DND-41 (cell line): Measurements from ENCODE around the gene ATP6V1C2.

Experiments used
- ATAC-seq: fragments of 200-7000 bp; cut with Tn5 transposase; 3 replicates; pipeline ENCODE4 v1.9.1; 2021; ENCODE audit warnings: low read depth; ENCODE audit not compliant: insufficient read depth
- DNase-seq: peaks from one replicate; pipeline ENCODE4 v3.0.0-alpha.2; 2020
- H2AFZ ChIP-seq: 2 replicates; pipeline ENCODE4 v1.6.0; 2012; ENCODE audit warnings: low read depth, low read length
- H3K27ac ChIP-seq: 2 replicates; pipeline ENCODE4 v1.5.1; 2012; ENCODE audit warnings: low read length, inconsistent platforms
- H3K27me3 ChIP-seq: fragments of 200-600 bp; sonication (generic); 2 replicates; pipeline ENCODE4 v1.6.0; 2012; ENCODE audit warnings: low read length, mild to moderate bottlenecking, inconsistent platforms; ENCODE audit not compliant: insufficient read depth, poor library complexity
- H3K36me3 ChIP-seq: 2 replicates; pipeline ENCODE4 v1.5.1; 2012; ENCODE audit warnings: low read length, inconsistent platforms; ENCODE audit not compliant: insufficient read depth
- H3K4me1 ChIP-seq: 2 replicates; pipeline ENCODE4 v1.5.1; 2012; ENCODE audit warnings: mild to moderate bottlenecking, low read length; ENCODE audit not compliant: insufficient read depth
- H3K4me2 ChIP-seq: 2 replicates; pipeline ENCODE4 v1.6.0; 2012; ENCODE audit warnings: mild to moderate bottlenecking, moderate library complexity, low read length, inconsistent platforms; ENCODE audit not compliant: insufficient read depth
- H3K4me3 ChIP-seq, 2 experiments: fragments of 200-600 bp in 1 of 2; shearing (Covaris generic) in 1 of 2; 2 replicates each; pipeline ENCODE4 v1.5.1; 2012 to 2016; ENCODE audit warnings: inconsistent platforms in 2 of 2, low read length in 2 of 2, mild to moderate bottlenecking in 2 of 2, low read depth in 1 of 2, moderate library complexity in 1 of 2
- H3K79me2 ChIP-seq: 2 replicates; pipeline ENCODE4 v1.6.0; 2012; ENCODE audit warnings: low read length, inconsistent platforms; ENCODE audit not compliant: insufficient read depth
- H3K9ac ChIP-seq: 2 replicates; pipeline ENCODE4 v1.6.0; 2012; ENCODE audit warnings: low read depth, mild to moderate bottlenecking, inconsistent platforms, low read length, moderate library complexity
- H3K9me3 ChIP-seq: 2 replicates; pipeline ENCODE4 v1.5.1; 2012; ENCODE audit warnings: low read length, moderate library complexity, mild to moderate bottlenecking, inconsistent platforms; ENCODE audit not compliant: insufficient read depth, severe bottlenecking
- H4K20me1 ChIP-seq: 2 replicates; pipeline ENCODE4 v1.6.0; 2012; ENCODE audit warnings: low read length; ENCODE audit not compliant: insufficient read depth
- CTCF ChIP-seq: IDR thresholded peaks from 2 replicates; pipeline ENCODE4 v1.5.1; 2012; ENCODE audit warnings: borderline replicate concordance, low read length, moderate library complexity, mild to moderate bottlenecking; ENCODE audit not compliant: poor library complexity, severe bottlenecking; ENCODE audit errors: extremely low read depth
- EZH2 ChIP-seq: IDR thresholded peaks from 3 replicates; pipeline ENCODE4 v1.6.1; 2012; ENCODE audit warnings: borderline replicate concordance, low read depth, mild to moderate bottlenecking, moderate library complexity, low read length, inconsistent platforms; ENCODE audit not compliant: severe bottlenecking

The ATP6V1C2 gene

GRCh38 chr2:10709290-10709939 is 12.0 kb upstream of the ATP6V1C2 start:
- Histone ChIP-seq H3K4me2 (no peak overlapping the region), H3K36me3 (no peaks in the 10 kb centered on the region), H3K9me3 (no peaks in the 10 kb centered on the region), H3K4me3 (no peak overlapping the region), H3K4me1 (peaks cover 9% of the 10 kb centered on the region), H3K9ac (no peak overlapping the region), H2AFZ (no peak overlapping the region), H3K79me2 (no peaks in the 10 kb centered on the region), H3K27ac (no peak overlapping the region), H3K27me3 (peaks cover 10% of the 10 kb centered on the region), H4K20me1 (no peaks in the 10 kb centered on the region)
- DNase-seq (no peak), ATAC-seq (no peak)
- TF ChIP-seq EZH2 (no peak), CTCF (peak; percentile 22)

- TF ChIP-seq CTCF: no peak
- TF ChIP-seq EZH2: no peak
These were observed 9.1 kb upstream of the ATP6V1C2 start for GRCh38 chr2:10712185-10712809.

GRCh38 chr2:10716581-10716980 is 4.8 kb upstream of the ATP6V1C2 start:
- Histone ChIP-seq H3K27ac (no peak overlapping the region), H2AFZ (no peak overlapping the region), H3K36me3 (no peaks in the 10 kb centered on the region), H3K4me2 (no peak overlapping the region), H3K9ac (no peak overlapping the region), H3K4me1 (peaks cover 9% of the 10 kb centered on the region), H3K4me3 (no peak overlapping the region), H3K79me2 (no peaks in the 10 kb centered on the region), H4K20me1 (no peaks in the 10 kb centered on the region), H3K27me3 (peaks cover 6% of the 10 kb centered on the region), H3K9me3 (no peaks in the 10 kb centered on the region)
- no peak for DNase-seq
- TF ChIP-seq EZH2 (no peak), CTCF (no peak)
- no peak for ATAC-seq

More at GRCh38 chr2:10712185-10712809, 9.1 kb upstream of the ATP6V1C2 start:
- H3K4me1 ChIP-seq: peaks cover 9% of the 10 kb centered on the region
- H3K9ac ChIP-seq: no peak overlapping the region
- H3K36me3 ChIP-seq: no peaks in the 10 kb centered on the region
- no peaks in the 10 kb centered on the region for H3K9me3 ChIP-seq
- peaks cover 16% of the 10 kb centered on the region for H3K27me3 ChIP-seq
- H2AFZ ChIP-seq: peak overlapping the region; percentile 31; the same call in 1 of the 2 replicates
- H4K20me1 ChIP-seq: no peaks in the 10 kb centered on the region
- H3K4me2 ChIP-seq: peak overlapping the region; percentile 44
- H3K79me2 ChIP-seq: no peaks in the 10 kb centered on the region
- H3K4me3 ChIP-seq: peak overlapping the region in 1 of 2 experiments; percentile 27; a peak in 2 of 4 replicates
- DNase-seq (peak; percentile 32), ATAC-seq (peak; percentile 83)
- H3K27ac ChIP-seq: no peak overlapping the region
